Glutamatergic neuron (in vitro differentiated cells): ENCODE results near the gene PLVAP. TPM values are rescaled to one million over a fixed set of nuclear protein-coding genes. Genes with fewer than 3 reads are reported as not detected.

ENCODE experiments used
- DNase-seq: peaks from one replicate; pipeline ENCODE4 v3.0.0; 2022
- H3K27ac Mint-ChIP-seq: one replicate; pipeline ENCODE4 v1.8.0; 2020; ENCODE audit warnings: mild to moderate bottlenecking, mixed read lengths, inconsistent platforms; ENCODE audit not compliant: unreplicated experiment
- H3K27me3 Mint-ChIP-seq: one replicate; pipeline ENCODE4 v1.8.0; 2020; ENCODE audit warnings: mild to moderate bottlenecking, moderate library complexity, mixed read lengths, inconsistent platforms; ENCODE audit not compliant: unreplicated experiment
- H3K36me3 Mint-ChIP-seq: one replicate; pipeline ENCODE4 v1.8.0; 2020; ENCODE audit warnings: mild to moderate bottlenecking, mixed read lengths, inconsistent platforms; ENCODE audit not compliant: unreplicated experiment
- H3K4me1 Mint-ChIP-seq: one replicate; pipeline ENCODE4 v1.8.0; 2020; ENCODE audit warnings: mild to moderate bottlenecking, low read depth, mixed read lengths, inconsistent platforms; ENCODE audit not compliant: unreplicated experiment
- H3K4me3 Mint-ChIP-seq: one replicate; pipeline ENCODE4 v1.8.0; 2020; ENCODE audit warnings: mild to moderate bottlenecking, mixed read lengths, inconsistent platforms; ENCODE audit not compliant: unreplicated experiment
- H3K9me3 Mint-ChIP-seq: one replicate; pipeline ENCODE4 v1.8.0; 2020; ENCODE audit warnings: mild to moderate bottlenecking, moderate library complexity, mixed read lengths, inconsistent platforms; ENCODE audit not compliant: unreplicated experiment
- total RNA-seq: library from RNA; stranded (reverse); fragmentation: NEBNext Ultra II Directional; extraction: Animal tissue kit (Norgen Biotek cat#: 25700); gene quantifications from one replicate; pipeline ENCODE4 v1.2.1, GENCODE V29; 2021; ENCODE audit not compliant: unreplicated experiment
- TF ChIP-seq, protein P1 (sequence below): fragments of 200-600 bp; sonication (generic); IDR thresholded peaks from one replicate; pipeline ENCODE4 v1.5.0; 2021; ENCODE audit not compliant: partially characterized antibody, unreplicated experiment

The PLVAP gene
- total RNA-seq, 1 donor from 2014 or later, result not detected

DNA sequence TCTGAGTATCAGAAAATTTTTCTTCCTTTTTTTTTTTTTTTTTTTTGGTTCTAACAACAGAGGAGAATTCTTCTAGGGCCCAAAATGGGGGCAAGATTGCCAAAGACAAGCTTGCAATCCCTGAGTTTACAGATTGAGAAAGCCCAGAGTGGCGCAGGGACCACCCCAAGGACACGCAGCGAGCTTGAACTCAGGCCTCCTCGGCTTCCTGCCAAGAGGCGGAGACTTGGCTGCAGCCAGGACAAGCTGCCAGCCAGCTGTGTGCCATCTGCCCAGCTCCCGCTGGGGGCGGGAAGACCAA, 72.0 kb downstream of the PLVAP start:
- no peaks in the 10 kb centered on the region for H3K36me3 Mint-ChIP-seq
- peaks cover 14% of the 10 kb centered on the region for H3K27me3 Mint-ChIP-seq
- TF ChIP-seq, protein P1, sequence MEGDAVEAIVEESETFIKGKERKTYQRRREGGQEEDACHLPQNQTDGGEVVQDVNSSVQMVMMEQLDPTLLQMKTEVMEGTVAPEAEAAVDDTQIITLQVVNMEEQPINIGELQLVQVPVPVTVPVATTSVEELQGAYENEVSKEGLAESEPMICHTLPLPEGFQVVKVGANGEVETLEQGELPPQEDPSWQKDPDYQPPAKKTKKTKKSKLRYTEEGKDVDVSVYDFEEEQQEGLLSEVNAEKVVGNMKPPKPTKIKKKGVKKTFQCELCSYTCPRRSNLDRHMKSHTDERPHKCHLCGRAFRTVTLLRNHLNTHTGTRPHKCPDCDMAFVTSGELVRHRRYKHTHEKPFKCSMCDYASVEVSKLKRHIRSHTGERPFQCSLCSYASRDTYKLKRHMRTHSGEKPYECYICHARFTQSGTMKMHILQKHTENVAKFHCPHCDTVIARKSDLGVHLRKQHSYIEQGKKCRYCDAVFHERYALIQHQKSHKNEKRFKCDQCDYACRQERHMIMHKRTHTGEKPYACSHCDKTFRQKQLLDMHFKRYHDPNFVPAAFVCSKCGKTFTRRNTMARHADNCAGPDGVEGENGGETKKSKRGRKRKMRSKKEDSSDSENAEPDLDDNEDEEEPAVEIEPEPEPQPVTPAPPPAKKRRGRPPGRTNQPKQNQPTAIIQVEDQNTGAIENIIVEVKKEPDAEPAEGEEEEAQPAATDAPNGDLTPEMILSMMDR, result no peak
- DNase-seq, result no peak
- peaks cover 26% of the 10 kb centered on the region for H3K4me1 Mint-ChIP-seq
- peak overlapping the region; percentile 94 for H3K4me3 Mint-ChIP-seq
- peaks cover 25% of the 10 kb centered on the region for H3K9me3 Mint-ChIP-seq
- peak overlapping the region; percentile 93 for H3K27ac Mint-ChIP-seq

DNA sequence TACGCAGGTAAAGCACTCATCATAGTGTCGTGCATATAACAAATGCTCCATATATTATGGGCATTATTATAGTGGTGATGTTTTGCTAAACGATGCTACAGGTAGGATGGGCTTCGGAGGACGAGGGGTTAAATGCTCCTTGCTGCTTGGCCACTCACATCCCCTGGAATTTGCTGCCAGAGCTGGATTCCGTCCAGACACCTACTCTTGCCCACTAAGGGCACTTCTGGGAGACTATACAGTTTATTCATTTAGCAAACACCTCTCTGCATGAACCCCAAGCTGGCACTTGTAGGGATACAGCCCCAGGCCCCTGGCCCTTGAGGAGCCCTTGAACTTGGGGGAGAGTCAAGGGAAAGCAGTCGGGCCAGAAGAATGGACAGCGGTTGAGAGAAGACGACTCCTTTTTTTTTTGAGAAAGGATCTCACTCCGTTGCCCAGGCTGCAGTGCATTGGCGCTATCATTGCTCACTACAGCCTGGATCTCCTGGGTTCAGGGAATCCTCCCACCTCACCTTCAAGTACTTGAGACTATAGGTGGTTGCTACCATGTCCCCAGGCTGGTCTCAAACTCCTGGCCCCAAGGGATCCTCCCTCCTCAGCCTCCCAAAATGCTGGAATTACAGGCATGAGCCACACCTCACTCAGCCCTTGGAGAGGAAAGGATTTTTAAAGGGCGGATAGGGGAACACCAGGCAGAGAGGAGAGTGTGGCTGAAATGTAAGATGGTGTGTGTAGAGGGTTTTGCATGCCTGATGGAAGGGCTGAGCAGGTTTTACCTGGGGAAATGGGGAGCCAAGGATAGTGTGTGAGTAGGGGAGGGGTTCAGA, 72.5 kb downstream of the PLVAP start:
- Mint-ChIP-seq H3K27ac (peak overlapping the region; percentile 93), H3K4me1 (peaks cover 26% of the 10 kb centered on the region), H3K9me3 (peaks cover 25% of the 10 kb centered on the region), H3K27me3 (peaks cover 14% of the 10 kb centered on the region), H3K4me3 (peak overlapping the region; percentile 94), H3K36me3 (no peaks in the 10 kb centered on the region)
- DNase-seq, result no peak
- TF ChIP-seq, protein P1, result no peak

DNA sequence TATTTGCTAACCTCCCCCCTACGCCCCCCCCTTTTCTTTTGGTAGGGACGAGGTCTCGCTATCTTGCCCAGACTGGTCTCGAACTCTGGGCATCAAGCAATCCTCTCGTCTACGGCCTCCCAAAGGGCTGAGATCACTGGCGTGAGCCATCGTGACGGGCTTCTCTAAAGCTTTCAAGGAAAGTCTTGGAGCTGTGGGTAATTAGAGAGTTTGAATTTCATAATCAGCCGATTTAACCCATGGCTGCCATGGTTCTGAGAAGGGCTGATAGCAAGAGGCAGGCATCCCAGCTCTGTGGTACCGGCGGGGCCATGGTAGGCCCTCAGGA, 73.2 kb downstream of the PLVAP start:
- Mint-ChIP-seq H3K4me1 (peaks cover 26% of the 10 kb centered on the region), H3K27ac (peak overlapping the region; percentile 12), H3K36me3 (no peaks in the 10 kb centered on the region), H3K27me3 (peaks cover 14% of the 10 kb centered on the region), H3K9me3 (peaks cover 23% of the 10 kb centered on the region), H3K4me3 (peak overlapping the region; percentile 62)
- TF ChIP-seq, protein P1, result no peak
- no peak for DNase-seq

DNA sequence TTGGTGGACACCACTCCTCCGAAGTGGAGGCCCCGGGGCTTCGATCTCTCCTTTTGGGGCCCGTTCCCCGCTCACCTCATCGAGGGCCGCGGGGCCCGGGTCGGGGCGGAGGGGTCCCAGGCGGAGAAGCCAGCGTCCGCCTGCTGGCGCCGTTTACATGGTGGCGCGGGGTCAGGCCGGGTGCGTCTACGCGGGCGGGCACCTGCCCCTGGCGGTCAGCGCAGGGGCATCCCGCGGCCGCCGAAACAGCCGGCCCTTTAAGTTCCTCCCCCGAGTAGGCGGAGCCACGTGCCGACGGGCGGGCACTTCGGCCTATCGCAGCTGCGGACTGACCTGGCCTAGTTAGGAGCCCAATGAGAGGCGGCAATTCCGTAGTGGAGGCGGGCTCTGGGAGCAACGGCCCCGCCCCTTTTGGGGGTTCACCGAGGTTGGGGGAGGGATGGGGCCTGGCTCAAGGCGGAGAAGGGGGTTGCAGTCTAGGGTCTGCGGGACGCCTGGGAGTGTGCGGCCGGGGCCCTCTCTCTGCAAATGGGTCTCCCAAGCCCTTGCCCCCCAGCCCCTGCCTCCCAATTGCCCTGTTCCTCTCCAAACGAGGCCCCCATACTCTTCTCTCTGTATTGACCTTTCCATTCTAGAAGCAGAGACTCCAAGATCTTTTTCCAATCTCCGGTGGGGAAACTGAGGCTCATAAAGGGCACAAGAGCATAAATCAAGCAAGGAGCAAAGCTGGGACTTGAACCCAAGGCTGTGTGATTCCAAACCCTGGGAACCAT, 73.8 kb downstream of the PLVAP start, which contains the start of gene ABHD8:
ABHD8 (minus strand) TSS at position 259 of the 773 bp plus-strand sequence. CDS start 1,809 bp downstream, outside the sequence.
- Mint-ChIP-seq H3K4me1 (peaks cover 26% of the 10 kb centered on the region), H3K36me3 (no peaks in the 10 kb centered on the region), H3K27ac (peak within 1 kb of the TSS; percentile 93), H3K4me3 (peak within 1 kb of the TSS; percentile 73), H3K27me3 (peaks cover 14% of the 10 kb centered on the region), H3K9me3 (peaks cover 23% of the 10 kb centered on the region)
- TF ChIP-seq, protein P1, result peak; percentile 83
- DNase-seq, result peak; percentile 98
